ENCODE data around the gene SULF2.

Gene SULF2

DNA sequence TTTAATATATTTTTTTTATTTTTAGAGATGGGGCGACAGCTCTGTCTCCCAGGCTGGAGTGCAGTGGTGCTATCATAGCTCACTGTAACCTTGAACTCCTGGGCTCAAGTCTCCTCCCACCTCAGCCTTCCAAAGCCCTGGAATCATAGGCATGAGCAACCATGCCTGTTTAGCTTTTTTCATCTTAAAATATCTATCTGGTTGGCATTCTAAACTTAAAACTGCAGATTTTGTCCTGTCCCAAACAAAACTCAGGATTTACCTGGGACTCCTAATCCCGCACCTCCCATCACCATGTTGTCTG is 124.7 kb downstream of the SULF2 start:
- TF ChIP-seq, protein P1, sequence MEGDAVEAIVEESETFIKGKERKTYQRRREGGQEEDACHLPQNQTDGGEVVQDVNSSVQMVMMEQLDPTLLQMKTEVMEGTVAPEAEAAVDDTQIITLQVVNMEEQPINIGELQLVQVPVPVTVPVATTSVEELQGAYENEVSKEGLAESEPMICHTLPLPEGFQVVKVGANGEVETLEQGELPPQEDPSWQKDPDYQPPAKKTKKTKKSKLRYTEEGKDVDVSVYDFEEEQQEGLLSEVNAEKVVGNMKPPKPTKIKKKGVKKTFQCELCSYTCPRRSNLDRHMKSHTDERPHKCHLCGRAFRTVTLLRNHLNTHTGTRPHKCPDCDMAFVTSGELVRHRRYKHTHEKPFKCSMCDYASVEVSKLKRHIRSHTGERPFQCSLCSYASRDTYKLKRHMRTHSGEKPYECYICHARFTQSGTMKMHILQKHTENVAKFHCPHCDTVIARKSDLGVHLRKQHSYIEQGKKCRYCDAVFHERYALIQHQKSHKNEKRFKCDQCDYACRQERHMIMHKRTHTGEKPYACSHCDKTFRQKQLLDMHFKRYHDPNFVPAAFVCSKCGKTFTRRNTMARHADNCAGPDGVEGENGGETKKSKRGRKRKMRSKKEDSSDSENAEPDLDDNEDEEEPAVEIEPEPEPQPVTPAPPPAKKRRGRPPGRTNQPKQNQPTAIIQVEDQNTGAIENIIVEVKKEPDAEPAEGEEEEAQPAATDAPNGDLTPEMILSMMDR (IDR thresholded peaks at IDR 0.05; ENCODE audit: insufficient read depth, low read depth, low read length, missing control alignments) = no peak
- no peak overlapping the region for H3K4me3 ChIP-seq (ENCODE audit: low read length)
- no peak for DNase-seq (ENCODE audit: low read depth)

DNA sequence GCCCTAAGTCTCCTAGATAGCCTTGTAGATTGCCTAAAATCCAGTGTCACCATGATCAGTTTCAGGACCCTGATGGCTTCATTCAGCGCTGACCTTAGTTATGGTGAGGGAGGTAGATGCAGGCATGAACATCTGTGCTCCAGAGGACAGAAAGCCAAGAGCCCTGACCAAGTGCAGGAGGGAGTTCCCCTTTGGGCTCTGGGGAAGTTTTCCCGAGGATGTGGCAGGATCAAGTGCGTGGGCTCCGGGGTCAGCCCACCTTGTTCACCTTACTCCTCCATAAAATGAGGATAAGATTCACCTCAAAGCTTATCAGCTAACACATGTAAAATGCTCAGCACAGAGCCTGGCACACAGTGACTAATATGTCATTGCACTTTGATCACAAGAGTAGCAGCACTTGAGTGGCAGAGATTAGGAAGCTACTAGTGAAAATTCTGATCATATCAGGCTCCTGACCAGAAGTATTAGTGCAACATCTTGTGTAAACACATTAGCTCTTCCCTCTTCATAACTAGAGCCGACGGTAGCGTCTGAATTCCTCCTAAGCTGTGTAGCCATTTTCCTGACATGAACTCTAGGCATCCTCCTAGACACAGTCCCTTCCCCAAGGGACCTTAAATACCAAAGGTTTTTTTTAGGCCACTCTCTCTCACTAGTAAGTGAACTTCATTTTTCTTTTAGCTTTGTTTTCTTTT is 125.2 kb downstream of the SULF2 start:
- TF ChIP-seq, protein P1 (IDR thresholded peaks at IDR 0.05; ENCODE audit: insufficient read depth, low read depth, low read length, missing control alignments) = no peak
- H3K4me3 ChIP-seq (ENCODE audit: low read length) = no peak overlapping the region
- DNase-seq (ENCODE audit: low read depth) = no peak

DNA sequence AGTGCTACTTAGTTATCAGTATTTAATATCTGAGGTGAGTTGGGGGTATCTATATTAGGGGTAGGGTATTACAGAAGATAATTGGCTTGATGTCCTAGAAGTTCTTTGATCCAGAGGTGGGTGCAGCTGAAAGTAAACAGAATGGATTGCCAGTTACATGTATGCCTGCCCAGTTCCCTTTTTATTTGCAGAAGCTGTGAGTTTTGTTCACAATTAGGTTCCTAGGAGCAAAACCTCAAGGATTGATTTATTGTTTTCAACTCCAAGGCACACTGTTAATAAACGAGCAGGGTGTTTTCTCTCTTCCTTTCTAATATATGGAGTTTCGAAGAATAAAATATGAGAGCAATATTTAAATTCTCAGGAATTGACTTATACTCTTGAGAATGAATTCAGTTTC is 129.0 kb downstream of the SULF2 start:
- DNase-seq (ENCODE audit: low read depth) = no peak
- H3K4me3 ChIP-seq (ENCODE audit: low read length) = no peak overlapping the region
- TF ChIP-seq, protein P1 (IDR thresholded peaks at IDR 0.05; ENCODE audit: insufficient read depth, low read depth, low read length, missing control alignments) = no peak

DNA sequence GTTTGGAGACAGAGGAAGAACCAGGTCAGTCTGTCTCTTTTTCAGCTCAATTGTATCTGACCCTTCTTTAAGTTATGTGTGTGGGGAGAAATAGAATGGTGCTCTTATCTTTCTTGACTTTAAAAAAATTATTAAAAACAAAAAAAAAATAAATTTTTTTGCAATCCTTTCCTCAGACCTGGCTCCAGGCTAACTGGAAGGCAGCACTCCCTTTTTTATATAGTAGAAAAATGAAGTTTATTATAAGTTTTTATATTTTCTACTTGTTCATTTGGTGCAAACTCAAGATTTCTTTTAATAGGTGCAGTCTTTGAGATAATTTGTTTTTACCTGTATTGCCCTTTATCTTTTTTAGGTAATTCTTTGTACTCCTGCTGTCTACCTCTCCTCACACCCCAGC is 129.6 kb downstream of the SULF2 start:
- TF ChIP-seq, protein P1 (IDR thresholded peaks at IDR 0.05; ENCODE audit: insufficient read depth, low read depth, low read length, missing control alignments) = no peak
- no peak overlapping the region for H3K4me3 ChIP-seq (ENCODE audit: low read length)
- no peak for DNase-seq (ENCODE audit: low read depth)

DNA sequence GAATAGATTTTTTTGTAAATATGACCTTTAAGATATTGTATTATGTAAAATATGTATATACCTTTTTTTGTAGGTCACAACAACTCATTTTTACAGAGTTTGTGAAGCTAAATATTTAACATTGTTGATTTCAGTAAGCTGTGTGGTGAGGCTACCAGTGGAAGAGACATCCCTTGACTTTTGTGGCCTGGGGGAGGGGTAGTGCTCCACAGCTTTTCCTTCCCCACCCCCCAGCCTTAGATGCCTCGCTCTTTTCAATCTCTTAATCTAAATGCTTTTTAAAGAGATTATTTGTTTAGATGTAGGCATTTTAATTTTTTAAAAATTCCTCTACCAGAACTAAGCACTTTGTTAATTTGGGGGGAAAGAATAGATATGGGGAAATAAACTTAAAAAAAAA is 130.9 kb downstream of the SULF2 start:
- H3K4me3 ChIP-seq (ENCODE audit: low read length) = no peak overlapping the region
- DNase-seq (ENCODE audit: low read depth) = no peak
- TF ChIP-seq, protein P1 (IDR thresholded peaks at IDR 0.05; ENCODE audit: insufficient read depth, low read depth, low read length, missing control alignments) = no peak

DNA sequence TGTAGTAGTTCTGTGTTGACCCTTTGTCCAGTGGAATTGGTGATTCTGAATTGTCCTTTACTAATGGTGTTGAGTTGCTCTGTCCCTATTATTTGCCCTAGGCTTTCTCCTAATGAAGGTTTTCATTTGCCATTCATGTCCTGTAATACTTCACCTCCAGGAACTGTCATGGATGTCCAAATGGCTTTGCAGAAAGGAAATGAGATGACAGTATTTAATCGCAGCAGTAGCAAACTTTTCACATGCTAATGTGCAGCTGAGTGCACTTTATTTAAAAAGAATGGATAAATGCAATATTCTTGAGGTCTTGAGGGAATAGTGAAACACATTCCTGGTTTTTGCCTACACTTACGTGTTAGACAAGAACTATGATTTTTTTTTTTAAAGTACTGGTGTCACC is 131.4 kb downstream of the SULF2 start:
- DNase-seq (ENCODE audit: low read depth) = no peak
- no peak overlapping the region for H3K4me3 ChIP-seq (ENCODE audit: low read length)
- TF ChIP-seq, protein P1 (IDR thresholded peaks at IDR 0.05; ENCODE audit: insufficient read depth, low read depth, low read length, missing control alignments) = no peak

DNA sequence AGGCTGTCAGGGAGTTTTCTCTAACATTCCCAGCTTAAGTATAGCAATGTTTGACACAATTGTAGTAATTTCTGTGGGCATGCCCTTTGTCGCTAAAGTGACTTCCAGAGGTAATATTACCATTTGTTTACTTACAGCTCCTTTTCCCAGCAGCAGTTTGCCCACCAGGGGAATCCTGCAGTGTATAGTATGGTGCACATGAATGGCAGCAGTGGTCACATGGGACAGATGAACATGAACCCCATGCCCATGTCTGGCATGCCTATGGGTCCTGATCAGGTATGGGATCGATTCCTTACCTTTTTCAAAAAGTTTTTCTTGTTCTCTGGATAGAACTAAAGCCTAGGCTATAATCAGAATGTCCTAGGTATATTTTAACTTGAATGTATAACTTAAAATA is 132.5 kb downstream of the SULF2 start:
- DNase-seq (ENCODE audit: low read depth) = no peak
- no peak overlapping the region for H3K4me3 ChIP-seq (ENCODE audit: low read length)
- TF ChIP-seq, protein P1 (IDR thresholded peaks at IDR 0.05; ENCODE audit: insufficient read depth, low read depth, low read length, missing control alignments) = no peak

Data from epithelial cell of esophagus (primary cell).